Loucy (cell line): ENCODE data around the gene ZNF837.

ENCODE experiments used
- CTCF ChIP-seq: fragments of 200-600 bp; sonication (generic); conservative IDR thresholded peaks from 2 replicates; pipeline ENCODE4 v1.5.1; 2014; ENCODE audit warnings: mild to moderate bottlenecking, antibody characterized with exemption, low read length
- EZH2phosphoT487 ChIP-seq: fragments of 200-600 bp; IDR thresholded peaks from 2 replicates; pipeline ENCODE4 v1.6.1; 2018; ENCODE audit warnings: antibody characterized with exemption, mild to moderate bottlenecking, moderate library complexity, borderline replicate concordance

GRCh38 chr19:58350001-58350861 lies 30.6 kb downstream of the ZNF837 start:
- no peak for TF ChIP-seq CTCF
- no peak for TF ChIP-seq EZH2phosphoT487
